Stimulated activated naive B cell treated with anti-CD40 and anti-IgM and Interleukin-4, amounts not matched to agents 10 μg/mL and 1 μg/mL and 100 μg/mL, for 72 hours (primary cell): ENCODE results near the gene TEX38.
A peak's percentile ranks its signal among the peaks of the same experiment; 100 is the strongest.
"Not testable (repeated sequence)": the region's sequence is repeated elsewhere in the genome, so short reads cannot be mapped to it uniquely, and the experiment has no call there.

Source experiments
- ATAC-seq, 2 donors: fragments of 150-1000 bp; cut with Tn5 transposase; replicated peaks; 2 replicates each; pipeline ENCODE4 v1.10.0; 2021; ENCODE audit warnings: moderate library complexity in 1 of 2
- DNase-seq: peaks from one replicate; pipeline ENCODE4 v3.0.0; 2021
- H3K27ac Mint-ChIP-seq: one replicate; pipeline ENCODE4 v1.8.0; 2022; ENCODE audit warnings: mild to moderate bottlenecking, mixed read lengths
- H3K27me3 Mint-ChIP-seq, 2 donors: one replicate each; pipeline ENCODE4 v1.8.0; 2022; ENCODE audit warnings: mixed read lengths in 2 of 2
- H3K36me3 Mint-ChIP-seq, 2 donors: one replicate each; pipeline ENCODE4 v1.8.0; 2022; ENCODE audit warnings: mixed read lengths in 2 of 2, mild to moderate bottlenecking in 1 of 2
- H3K4me1 Mint-ChIP-seq, 2 donors: one replicate each; pipeline ENCODE4 v1.8.0; 2022; ENCODE audit warnings: mixed read lengths in 2 of 2, mild to moderate bottlenecking in 1 of 2
- H3K4me3 Mint-ChIP-seq, 2 donors: one replicate each; pipeline ENCODE4 v1.8.0; 2022; ENCODE audit warnings: mild to moderate bottlenecking in 2 of 2, mixed read lengths in 2 of 2, moderate library complexity in 1 of 2
- H3K9me3 Mint-ChIP-seq, 2 donors: one replicate each; pipeline ENCODE4 v1.8.0; 2022; ENCODE audit warnings: mixed read lengths in 2 of 2, mild to moderate bottlenecking in 1 of 2

TEX38 gene

GRCh38 chr1:46717654-46718053, 46.0 kb downstream of the TEX38 start:
- Mint-ChIP-seq H3K27me3 (peaks cover 0 to 9% of the 10 kb centered on the region in 2 donors), H3K27ac (peak overlapping the region; percentile 97), H3K9me3 (no peaks in the 10 kb centered on the region), H3K4me3 (peak overlapping the region; percentile 95 to 97), H3K36me3 (peaks cover 13 to 34% of the 10 kb centered on the region in 2 donors), H3K4me1 (peaks cover 24 to 40% of the 10 kb centered on the region in 2 donors)
- DNase-seq (no peak), ATAC-seq (no peak)

GRCh38 chr1:46718340-46718726, 46.7 kb downstream of the TEX38 start:
- H3K27me3 Mint-ChIP-seq = peaks cover 0 to 9% of the 10 kb centered on the region in 2 donors

GRCh38 chr1:46718727-46719622, 47.3 kb downstream of the TEX38 start, which contains the start of gene EFCAB14:
Gene EFCAB14, minus strand, starts transcription at chr1:46719114. Its CDS starts 1,027 bp downstream, at chr1:46718087.
- H3K4me1 Mint-ChIP-seq = peaks cover 24 to 40% of the 10 kb centered on the region in 2 donors
- no peaks in the 10 kb centered on the region for H3K9me3 Mint-ChIP-seq
- peak within 1 kb of the TSS; percentile 95 to 97 for H3K4me3 Mint-ChIP-seq
- DNase-seq (peak; percentile 99), ATAC-seq (peak; percentile 97 to 99)
- H3K27me3 Mint-ChIP-seq = peaks cover 0 to 9% of the 10 kb centered on the region in 2 donors
- H3K27ac Mint-ChIP-seq = peak within 1 kb of the TSS; percentile 97
- peaks cover 10 to 34% of the 10 kb centered on the region in 2 donors for H3K36me3 Mint-ChIP-seq

More at GRCh38 chr1:46718340-46718726, 46.7 kb downstream of the TEX38 start:
- H3K4me1 Mint-ChIP-seq = peaks cover 24 to 40% of the 10 kb centered on the region in 2 donors
- no peaks in the 10 kb centered on the region for H3K9me3 Mint-ChIP-seq
- peak overlapping the region; percentile 97 for H3K27ac Mint-ChIP-seq
- peaks cover 13 to 34% of the 10 kb centered on the region in 2 donors for H3K36me3 Mint-ChIP-seq
- no peak for ATAC-seq
- peak overlapping the region; percentile 95 to 97 for H3K4me3 Mint-ChIP-seq
- DNase-seq = no peak

DNA sequence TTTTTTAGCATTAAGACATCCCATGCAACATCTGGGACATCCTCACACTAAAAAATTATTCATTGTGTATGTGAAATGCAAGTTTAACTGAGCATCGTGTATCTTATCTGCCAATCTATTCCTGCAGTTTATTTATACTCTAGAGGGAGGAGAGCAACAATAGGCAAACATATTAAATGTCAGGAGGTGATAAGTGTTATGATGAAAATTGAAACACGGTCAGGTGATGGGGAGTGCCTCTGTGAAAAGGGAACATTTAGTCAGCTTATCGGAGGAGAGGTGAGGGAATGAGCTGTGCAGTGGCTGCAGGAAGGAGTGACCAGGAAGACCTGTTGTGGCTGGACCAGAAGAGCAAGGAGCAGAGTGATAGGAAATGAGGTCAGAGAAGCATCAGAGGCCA, 48.0 kb downstream of the TEX38 start:
- H3K27me3 Mint-ChIP-seq = peaks cover 0 to 9% of the 10 kb centered on the region in 2 donors
- peaks cover 24 to 40% of the 10 kb centered on the region in 2 donors for H3K4me1 Mint-ChIP-seq
- no peaks in the 10 kb centered on the region for H3K9me3 Mint-ChIP-seq
- peaks cover 10 to 30% of the 10 kb centered on the region in 2 donors for H3K36me3 Mint-ChIP-seq
- ATAC-seq = no peak
- peak overlapping the region; percentile 95 to 97 for H3K4me3 Mint-ChIP-seq
- H3K27ac Mint-ChIP-seq = peak overlapping the region; percentile 97
- DNase-seq = no peak

- not testable (repeated sequence) for H3K27ac Mint-ChIP-seq, H3K9me3 Mint-ChIP-seq, H3K4me3 Mint-ChIP-seq, ATAC-seq, DNase-seq
- H3K36me3 Mint-ChIP-seq = peaks cover 10 to 26% of the 10 kb centered on the region in 2 donors
- peaks cover 3 to 11% of the 10 kb centered on the region in 2 donors for H3K27me3 Mint-ChIP-seq
- peaks cover 30 to 40% of the 10 kb centered on the region in 2 donors for H3K4me1 Mint-ChIP-seq
Observed at GRCh38 chr1:46720319-46720718, 48.7 kb downstream of the TEX38 start.

- ATAC-seq (no peak), DNase-seq (no peak)
- H3K36me3 Mint-ChIP-seq = peaks cover 8 to 22% of the 10 kb centered on the region in 2 donors
- no peaks in the 10 kb centered on the region for H3K9me3 Mint-ChIP-seq
- H3K4me3 Mint-ChIP-seq = no peak overlapping the region
- peaks cover 30 to 36% of the 10 kb centered on the region in 2 donors for H3K4me1 Mint-ChIP-seq
- H3K27me3 Mint-ChIP-seq = peaks cover 12 to 20% of the 10 kb centered on the region in 2 donors
- H3K27ac Mint-ChIP-seq = no peak overlapping the region
Observed at GRCh38 chr1:46721204-46721603, 49.5 kb downstream of the TEX38 start.

DNA sequence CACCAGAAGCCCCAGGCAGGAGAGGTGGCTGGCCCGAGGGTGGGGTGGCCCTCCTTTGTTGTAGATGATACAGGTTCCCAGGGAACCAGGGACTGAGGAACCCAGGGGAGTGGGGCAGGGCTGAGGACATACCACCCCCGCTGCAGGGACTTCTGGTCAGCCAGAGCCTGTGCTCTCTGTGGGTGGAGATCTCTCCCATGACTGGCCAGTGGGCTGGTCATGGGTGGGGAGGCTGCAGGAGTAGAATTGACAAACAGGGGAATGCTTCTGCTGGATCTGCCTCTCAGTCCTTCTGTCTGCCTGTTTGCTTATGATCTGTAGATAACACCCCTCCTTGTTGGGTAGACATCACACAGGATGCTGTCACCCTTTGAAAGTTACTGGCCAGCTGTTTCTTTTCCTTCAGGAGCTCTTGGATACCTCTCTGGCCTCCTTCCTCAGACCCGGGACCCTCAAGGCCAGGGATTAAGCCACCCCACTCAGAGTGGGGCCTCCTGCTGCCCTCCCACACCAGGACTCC, 50.1 kb downstream of the TEX38 start:
- Mint-ChIP-seq H3K4me1 (peaks cover 27 to 31% of the 10 kb centered on the region in 2 donors), H3K27ac (no peak overlapping the region), H3K27me3 (peaks cover 16 to 25% of the 10 kb centered on the region in 2 donors), H3K4me3 (no peak overlapping the region), H3K9me3 (peaks cover 0 to 2% of the 10 kb centered on the region in 2 donors), H3K36me3 (peaks cover 8 to 16% of the 10 kb centered on the region in 2 donors)
- ATAC-seq (no peak), DNase-seq (no peak)
